ENCODE results near the gene TBC1D22A.

The TBC1D22A gene

DNA sequence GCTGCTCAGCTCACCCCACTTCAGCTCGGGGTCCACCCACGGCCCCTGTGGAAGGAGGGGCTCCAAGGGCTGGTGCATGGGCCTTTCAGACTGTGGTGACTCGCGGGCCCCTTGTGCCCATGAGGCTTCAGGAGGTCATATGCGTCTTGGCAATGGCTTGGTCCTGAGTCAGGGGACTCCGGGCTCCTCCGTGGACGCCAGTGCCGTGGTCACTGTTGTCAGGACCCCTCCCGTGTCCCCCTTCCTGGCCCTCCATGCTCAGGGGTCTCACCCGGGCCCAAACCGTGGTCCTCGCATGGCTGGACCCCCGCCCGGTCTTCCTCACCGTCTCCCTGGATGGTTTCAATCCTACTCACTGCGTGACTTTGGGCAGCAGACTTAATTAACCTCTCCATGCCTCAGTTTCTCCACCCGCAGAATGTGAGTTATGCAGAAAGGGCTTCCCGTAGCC is 436.4 kb downstream of the TBC1D22A start:
- TF ChIP-seq CTCF (IDR thresholded peaks at IDR 0.05; ENCODE audit: insufficient read depth, low read depth, low read length, missing control alignments) = no peak
- DNase-seq (ENCODE audit: low read depth) = no peak
- H3K4me3 ChIP-seq (ENCODE audit: low read length) = no peak overlapping the region

DNA sequence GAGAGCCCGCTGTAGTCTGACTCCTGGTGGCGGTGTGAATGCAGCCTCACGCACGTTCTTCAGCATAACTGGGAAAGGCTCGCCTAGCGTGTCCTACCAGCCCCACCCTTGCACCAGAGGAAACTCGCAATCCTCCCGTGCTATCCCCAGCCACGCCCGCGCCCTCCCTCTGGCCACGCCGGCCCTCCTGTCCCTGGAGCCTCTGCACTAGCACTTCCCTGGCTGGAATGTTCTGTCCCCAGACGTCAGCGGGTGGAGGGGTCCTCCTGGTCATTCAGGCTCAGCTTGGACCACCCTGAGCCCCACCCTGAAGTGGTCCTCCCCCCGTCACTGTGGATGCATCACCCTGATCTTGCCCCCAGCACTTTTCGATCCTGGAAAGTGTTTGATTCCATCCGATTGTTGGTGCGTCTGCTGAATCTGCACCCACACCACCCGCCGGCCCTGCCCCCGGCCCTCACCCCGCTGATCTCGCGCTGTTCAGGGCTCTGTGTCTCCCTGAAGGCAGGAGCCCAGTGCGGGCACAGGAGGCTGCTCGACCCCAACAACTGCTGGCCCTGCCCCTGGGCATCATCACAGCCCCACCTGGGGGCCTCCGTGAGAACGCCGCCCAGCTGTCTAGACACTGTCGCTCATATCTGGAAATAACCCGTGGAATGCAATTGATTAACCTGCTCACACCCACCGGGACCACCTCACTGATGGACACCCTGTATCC is 437.0 kb downstream of the TBC1D22A start:
- no peak for DNase-seq (ENCODE audit: low read depth)
- H3K4me3 ChIP-seq (ENCODE audit: low read length) = no peak overlapping the region
- no peak for TF ChIP-seq CTCF (IDR thresholded peaks at IDR 0.05; ENCODE audit: insufficient read depth, low read depth, low read length, missing control alignments)

DNA sequence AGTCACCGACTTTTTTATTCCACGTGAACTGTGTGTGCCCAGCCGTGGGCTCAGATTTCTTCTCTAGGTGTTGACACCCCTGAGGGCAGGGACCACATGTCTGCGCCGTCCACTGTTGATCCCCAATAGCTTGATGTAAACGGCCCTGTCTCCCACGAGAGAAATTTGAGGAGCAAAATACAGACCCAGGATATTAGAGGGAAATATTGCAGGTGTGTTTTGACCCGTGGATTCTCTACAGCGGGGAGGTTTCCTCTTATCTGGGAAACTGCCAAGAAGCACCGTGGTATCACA is 437.5 kb downstream of the TBC1D22A start:
- no peak for TF ChIP-seq CTCF (IDR thresholded peaks at IDR 0.05; ENCODE audit: insufficient read depth, low read depth, low read length, missing control alignments)
- no peak overlapping the region for H3K4me3 ChIP-seq (ENCODE audit: low read length)
- DNase-seq (ENCODE audit: low read depth) = no peak

- TF ChIP-seq CTCF (IDR thresholded peaks at IDR 0.05; ENCODE audit: insufficient read depth, low read depth, low read length, missing control alignments) = no peak
- DNase-seq (ENCODE audit: low read depth) = no peak
Observed at GRCh38 chr22:47200273-47201051, 438.0 kb downstream of the TBC1D22A start.

DNA sequence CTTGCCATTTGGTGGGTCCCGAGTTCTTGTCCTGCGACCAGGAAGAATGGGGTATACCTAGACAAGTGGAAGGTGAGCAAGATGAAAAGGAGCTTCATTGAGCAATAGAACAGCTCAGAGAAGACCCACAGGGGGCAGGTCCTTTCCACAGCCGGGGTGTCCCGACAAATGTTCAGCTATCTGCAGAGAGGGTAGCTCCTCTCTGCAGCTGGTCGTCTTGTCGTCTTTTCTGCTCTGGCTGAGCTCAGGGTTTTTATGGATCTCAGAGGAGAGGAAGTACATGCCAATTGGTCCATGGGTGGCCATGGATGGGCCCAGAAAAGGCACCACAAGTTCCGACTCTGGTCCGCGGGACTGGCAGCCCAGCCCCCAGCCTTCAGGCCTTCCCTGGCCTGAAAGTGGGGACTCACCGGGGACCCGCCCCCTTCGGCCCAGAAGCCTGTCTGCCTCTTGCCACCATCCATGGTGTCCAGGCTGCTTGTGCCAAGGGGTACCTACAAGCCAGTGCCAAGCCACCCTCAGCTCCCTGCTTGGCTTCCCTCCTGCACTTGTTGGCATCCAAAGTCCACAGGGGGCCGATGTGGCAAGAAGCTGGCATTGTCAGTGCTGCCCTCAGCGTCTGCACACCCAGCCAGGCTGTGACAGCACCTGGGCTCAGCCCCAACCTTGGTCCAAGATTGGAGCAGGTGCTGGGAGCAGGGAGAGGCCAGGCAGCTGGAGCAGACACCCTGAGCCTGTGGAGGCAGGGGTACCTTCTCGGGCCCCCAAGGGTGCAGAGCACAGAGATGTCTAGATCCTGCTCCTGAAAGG is 438.9 kb downstream of the TBC1D22A start:
- no peak for TF ChIP-seq CTCF (IDR thresholded peaks at IDR 0.05; ENCODE audit: insufficient read depth, low read depth, low read length, missing control alignments)
- DNase-seq (ENCODE audit: low read depth) = no peak
- H3K4me3 ChIP-seq (ENCODE audit: low read length) = no peak overlapping the region

More at GRCh38 chr22:47200273-47201051, 438.0 kb downstream of the TBC1D22A start:
- no peak overlapping the region for H3K4me3 ChIP-seq (ENCODE audit: low read length)

GRCh38 chr22:47201996-47202818 is 439.8 kb downstream of the TBC1D22A start:
- H3K4me3 ChIP-seq (ENCODE audit: low read length) = no peak overlapping the region
- DNase-seq (ENCODE audit: low read depth) = no peak
- no peak for TF ChIP-seq CTCF (IDR thresholded peaks at IDR 0.05; ENCODE audit: insufficient read depth, low read depth, low read length, missing control alignments)

All from epithelial cell of esophagus (primary cell).